ENCODE results near the gene ZNF700.
"Not testable (repeated sequence)": the region's sequence is repeated elsewhere in the genome, so short reads cannot be mapped to it uniquely, and the experiment has no call there.

Gene ZNF700

DNA sequence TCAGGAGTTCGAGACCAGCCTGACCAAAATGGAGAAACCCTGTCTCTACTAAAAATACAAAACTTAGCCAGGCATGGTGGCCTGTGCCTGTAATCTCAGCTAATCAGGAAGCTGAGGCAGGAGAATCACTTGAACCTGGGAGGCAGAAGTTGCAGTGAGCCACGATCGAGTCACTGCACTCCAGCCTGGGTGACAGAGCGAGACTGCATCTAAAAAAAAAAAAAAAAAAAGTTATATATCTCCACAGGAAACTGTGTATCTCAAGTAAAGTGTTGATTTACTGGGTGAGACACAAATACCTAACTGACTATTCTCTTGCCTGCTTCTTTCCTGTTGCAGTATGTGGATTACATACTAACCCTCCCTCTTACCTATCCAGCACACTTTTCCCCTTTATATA lies 67.0 kb downstream of the ZNF700 start:
- not testable (repeated sequence) for DNase-seq

DNA sequence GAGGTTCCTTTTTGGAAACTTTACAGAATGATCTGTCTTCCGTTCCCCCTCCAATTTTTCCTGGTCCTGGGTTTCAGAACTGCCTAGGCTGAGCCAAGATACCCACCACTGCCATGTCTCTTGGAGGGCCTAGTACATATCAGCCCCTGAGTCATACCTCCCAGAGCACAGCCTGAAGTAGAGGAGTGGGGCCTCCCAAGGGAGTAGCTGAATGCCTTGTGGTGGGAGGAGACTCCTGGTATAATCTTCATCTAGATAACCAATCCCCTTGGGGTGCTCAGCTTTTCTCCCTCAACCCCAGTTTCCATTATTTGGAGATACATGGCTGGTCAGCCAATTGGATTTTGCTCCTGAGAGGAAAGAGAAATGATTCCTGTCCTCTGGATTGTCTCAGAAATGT lies 70.3 kb downstream of the ZNF700 start:
- no peak for DNase-seq
